HEK293 (cell line): ENCODE measurements around the gene DGCR2.
A peak's percentile ranks its signal among the peaks of the same experiment; 100 is the strongest.

Experiments used
- CTCF ChIA-PET: fragments of 350-600 bp; formaldehyde crosslinking; extraction: SDS; loops from one replicate; lab custom pipeline; 2021; ENCODE audit warnings: antibody characterized with exemption; lab: Yijun Ruan, JAX
- POLR2A ChIA-PET: fragments of 300-600 bp; formaldehyde crosslinking; extraction: SDS; loops from one replicate; lab custom pipeline; 2020; ENCODE audit warnings: antibody characterized with exemption, inconsistent platforms; lab: Yijun Ruan, JAX
- H3K27ac ChIP-seq: fragments of 200-500 bp; sonication (Bioruptor generic); 2 replicates; pipeline ENCODE4 v1.5.1; 2014; ENCODE audit warnings: low read depth, low read length, control low read depth, inconsistent platforms; ENCODE audit errors: extremely low read depth
- H3K36me3 ChIP-seq, 2 experiments: fragments of 200-500 bp in 1 of 2; sonication (Bioruptor generic) in 1 of 2; 1 replicate in 1 of 2; 2 replicates in 1 of 2; pipeline ENCODE4 v1.5.1; 2014 to 2017; ENCODE audit warnings: inconsistent platforms in 2 of 2, low read length in 2 of 2; ENCODE audit not compliant: control insufficient read depth in 2 of 2, insufficient read depth in 1 of 2
- H3K4me1 ChIP-seq: fragments of 200-500 bp; sonication (Bioruptor generic); 2 replicates; pipeline ENCODE4 v1.5.1; 2014; ENCODE audit warnings: mild to moderate bottlenecking, low read length, inconsistent platforms; ENCODE audit not compliant: control insufficient read depth, insufficient read depth
- H3K4me3 ChIP-seq: 2 replicates; pipeline ENCODE4 v1.5.1; 2011; ENCODE audit warnings: low read depth, mild to moderate bottlenecking, control low read depth, low read length, moderate library complexity
- H3K9me3 ChIP-seq: fragments of 200-500 bp; sonication (Bioruptor generic); 2 replicates; pipeline ENCODE4 v1.5.1; 2014; ENCODE audit warnings: low read depth, low read length, inconsistent platforms; ENCODE audit not compliant: control insufficient read depth, insufficient read depth
- GFI1B ChIP-seq: fragments of 450-650 bp; formaldehyde crosslinking; IDR thresholded peaks from 2 replicates; pipeline ENCODE4 v1.5.1; 2016; ENCODE audit warnings: missing biosample characterization, missing genetic modification characterization
- MEIS1 ChIP-seq: sonication (generic); formaldehyde crosslinking; IDR thresholded peaks from 2 replicates; pipeline ENCODE4 v1.8.1; 2022; ENCODE audit warnings: missing genetic modification reagents, mild to moderate bottlenecking, borderline replicate concordance
- SCRT2 ChIP-seq: fragments of 450-650 bp; formaldehyde crosslinking; IDR thresholded peaks from 2 replicates; pipeline ENCODE4 v1.5.1; 2016; ENCODE audit warnings: missing biosample characterization, missing genetic modification characterization
- WT1 ChIP-seq: fragments of 450-650 bp; formaldehyde crosslinking; IDR thresholded peaks from 2 replicates; pipeline ENCODE4 v1.5.1; 2016; ENCODE audit warnings: missing biosample characterization, missing genetic modification characterization
- ZBTB17 ChIP-seq: fragments of 450-650 bp; formaldehyde crosslinking; IDR thresholded peaks from 2 replicates; pipeline ENCODE4 v1.5.1; 2016; ENCODE audit warnings: missing biosample characterization, missing genetic modification characterization
- ZFP3 ChIP-seq: fragments of 450-650 bp; formaldehyde crosslinking; IDR thresholded peaks from 2 replicates; pipeline ENCODE4 v1.5.1; 2016; ENCODE audit warnings: low read depth, missing biosample characterization, missing genetic modification characterization
- ZNF157 ChIP-seq: fragments of 450-650 bp; formaldehyde crosslinking; IDR thresholded peaks from 2 replicates; pipeline ENCODE4 v1.5.1; 2016; ENCODE audit warnings: missing biosample characterization, missing genetic modification characterization
- ZNF423 ChIP-seq: fragments of 450-650 bp; formaldehyde crosslinking; IDR thresholded peaks from 2 replicates; pipeline ENCODE4 v1.5.1; 2016; ENCODE audit warnings: missing biosample characterization, missing genetic modification characterization
- ZNF473 ChIP-seq: fragments of 450-650 bp; formaldehyde crosslinking; IDR thresholded peaks from 2 replicates; pipeline ENCODE4 v1.5.1; 2017; ENCODE audit warnings: missing biosample characterization, missing genetic modification characterization
- ZNF510 ChIP-seq: fragments of 450-650 bp; formaldehyde crosslinking; IDR thresholded peaks from 2 replicates; pipeline ENCODE4 v1.5.1; 2018; ENCODE audit warnings: mild to moderate bottlenecking, missing genetic modification characterization, missing biosample characterization; ENCODE audit not compliant: insufficient replicate concordance
- ZNF514 ChIP-seq: fragments of 450-650 bp; formaldehyde crosslinking; IDR thresholded peaks from 2 replicates; pipeline ENCODE4 v1.5.1; 2016; ENCODE audit warnings: missing biosample characterization, missing genetic modification characterization
- ZNF560 ChIP-seq: fragments of 450-650 bp; formaldehyde crosslinking; IDR thresholded peaks from 2 replicates; pipeline ENCODE4 v1.5.1; 2017; ENCODE audit warnings: missing biosample characterization, missing genetic modification characterization, borderline replicate concordance
- ZNF585B ChIP-seq: fragments of 450-650 bp; formaldehyde crosslinking; IDR thresholded peaks from 2 replicates; pipeline ENCODE4 v1.5.1; 2016; ENCODE audit warnings: missing biosample characterization, missing genetic modification characterization
- ZNF623 ChIP-seq: fragments of 450-650 bp; formaldehyde crosslinking; IDR thresholded peaks from 2 replicates; pipeline ENCODE4 v1.5.1; 2016; ENCODE audit warnings: missing biosample characterization, missing genetic modification characterization
- ZNF626 ChIP-seq: fragments of 450-650 bp; sonication (Bioruptor Pico); formaldehyde crosslinking; IDR thresholded peaks from 2 replicates; pipeline ENCODE4 v1.5.1; 2018; ENCODE audit warnings: missing biosample characterization, missing genetic modification characterization, inconsistent platforms
- ZNF660 ChIP-seq: fragments of 450-650 bp; IDR thresholded peaks from 2 replicates; pipeline ENCODE4 v1.5.1; 2018; ENCODE audit warnings: missing biosample characterization, mild to moderate bottlenecking, missing genetic modification characterization
- ZSCAN30 ChIP-seq: fragments of 450-650 bp; IDR thresholded peaks from 2 replicates; pipeline ENCODE4 v1.5.1; 2018; ENCODE audit warnings: missing biosample characterization, mild to moderate bottlenecking, missing genetic modification characterization, moderate library complexity
- TF ChIP-seq, protein P1 (sequence below): fragments of 450-650 bp; IDR thresholded peaks from 2 replicates; pipeline ENCODE4 v1.5.1; 2018; ENCODE audit warnings: missing biosample characterization, mild to moderate bottlenecking, missing genetic modification characterization
- TF ChIP-seq, protein P2 (sequence below): fragments of 450-650 bp; formaldehyde crosslinking; IDR thresholded peaks from 2 replicates; pipeline ENCODE4 v1.5.1; 2017; ENCODE audit warnings: missing biosample characterization, missing genetic modification characterization
- TF ChIP-seq, protein P3 (sequence below): fragments of 450-650 bp; formaldehyde crosslinking; IDR thresholded peaks from 2 replicates; pipeline ENCODE4 v1.5.1; 2017; ENCODE audit warnings: missing biosample characterization, missing genetic modification characterization
- TF ChIP-seq, protein P4 (sequence below): fragments of 450-650 bp; formaldehyde crosslinking; IDR thresholded peaks from 2 replicates; pipeline ENCODE4 v1.5.1; 2016; ENCODE audit warnings: missing biosample characterization, missing genetic modification characterization

The DGCR2 gene

DNA sequence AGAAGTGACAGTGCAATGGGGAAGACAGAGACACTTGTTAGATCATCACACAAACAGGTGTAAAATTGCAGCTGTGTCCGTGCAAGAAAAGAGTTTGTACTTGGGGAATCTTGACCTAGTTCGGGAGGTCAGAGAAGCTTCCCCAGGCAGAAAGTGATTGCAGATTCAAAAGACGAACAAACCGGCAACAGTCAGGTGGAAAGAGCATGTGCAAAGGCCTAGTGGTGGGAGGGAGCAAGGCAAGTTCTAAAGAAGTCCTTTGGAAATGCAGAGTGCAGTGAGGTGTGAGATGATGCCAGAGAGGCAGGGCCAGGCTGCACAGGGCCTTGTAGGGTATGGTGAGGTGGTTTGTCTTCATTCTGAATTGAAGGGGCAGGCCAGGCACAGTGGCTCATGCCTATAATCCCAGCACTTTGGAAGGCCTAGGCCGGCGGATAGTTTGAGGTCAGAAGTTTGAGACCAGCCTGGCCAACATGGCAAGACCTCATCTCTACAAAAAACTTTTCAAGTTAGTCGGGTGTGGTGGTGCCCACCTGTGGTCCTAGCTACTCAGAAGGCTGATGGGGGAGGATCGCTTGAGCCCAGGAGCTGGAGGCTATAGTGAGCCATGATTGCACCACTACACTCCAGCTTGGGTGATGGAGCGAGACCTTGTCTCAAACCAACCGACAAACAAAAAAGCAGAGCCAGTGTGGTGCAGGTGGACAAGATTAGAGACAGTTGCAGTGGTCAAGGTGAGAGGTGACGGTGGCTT, 24.2 kb upstream of the DGCR2 start:
- Histone ChIP-seq H3K36me3 (peaks cover 8 to 14% of the 10 kb centered on the region in 2 experiments; a peak in 2 of 3 replicates), H3K4me1 (no peaks in the 10 kb centered on the region), H3K4me3 (no peak overlapping the region)
- POLR2A ChIA-PET = interaction anchor here (1.2 kb wide), 1 partner anchor 27 kb away, joined by 3 read pairs; no protein-coding TSS in a partner anchor
- TF ChIP-seq, protein P1, sequence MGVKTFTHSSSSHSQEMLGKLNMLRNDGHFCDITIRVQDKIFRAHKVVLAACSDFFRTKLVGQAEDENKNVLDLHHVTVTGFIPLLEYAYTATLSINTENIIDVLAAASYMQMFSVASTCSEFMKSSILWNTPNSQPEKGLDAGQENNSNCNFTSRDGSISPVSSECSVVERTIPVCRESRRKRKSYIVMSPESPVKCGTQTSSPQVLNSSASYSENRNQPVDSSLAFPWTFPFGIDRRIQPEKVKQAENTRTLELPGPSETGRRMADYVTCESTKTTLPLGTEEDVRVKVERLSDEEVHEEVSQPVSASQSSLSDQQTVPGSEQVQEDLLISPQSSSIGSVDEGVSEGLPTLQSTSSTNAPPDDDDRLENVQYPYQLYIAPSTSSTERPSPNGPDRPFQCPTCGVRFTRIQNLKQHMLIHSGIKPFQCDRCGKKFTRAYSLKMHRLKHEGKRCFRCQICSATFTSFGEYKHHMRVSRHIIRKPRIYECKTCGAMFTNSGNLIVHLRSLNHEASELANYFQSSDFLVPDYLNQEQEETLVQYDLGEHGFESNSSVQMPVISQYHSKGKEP (tag by site-specific recombination) = no peak
- TF ChIP-seq ZNF514 = no peak
- TF ChIP-seq, protein P2, sequence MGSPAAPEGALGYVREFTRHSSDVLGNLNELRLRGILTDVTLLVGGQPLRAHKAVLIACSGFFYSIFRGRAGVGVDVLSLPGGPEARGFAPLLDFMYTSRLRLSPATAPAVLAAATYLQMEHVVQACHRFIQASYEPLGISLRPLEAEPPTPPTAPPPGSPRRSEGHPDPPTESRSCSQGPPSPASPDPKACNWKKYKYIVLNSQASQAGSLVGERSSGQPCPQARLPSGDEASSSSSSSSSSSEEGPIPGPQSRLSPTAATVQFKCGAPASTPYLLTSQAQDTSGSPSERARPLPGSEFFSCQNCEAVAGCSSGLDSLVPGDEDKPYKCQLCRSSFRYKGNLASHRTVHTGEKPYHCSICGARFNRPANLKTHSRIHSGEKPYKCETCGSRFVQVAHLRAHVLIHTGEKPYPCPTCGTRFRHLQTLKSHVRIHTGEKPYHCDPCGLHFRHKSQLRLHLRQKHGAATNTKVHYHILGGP (tag by site-specific recombination) = no peak
- TF ChIP-seq ZNF560 (tag by site-specific recombination) = no peak
- no peak for TF ChIP-seq ZNF626 (tag by site-specific recombination)
- TF ChIP-seq ZNF473 (tag by site-specific recombination) = no peak
- TF ChIP-seq SCRT2 (tag by site-specific recombination) = peak; percentile 64
- peak; percentile 83 for TF ChIP-seq ZNF623 (tag by site-specific recombination)
- TF ChIP-seq WT1 (tag by site-specific recombination) = no peak
- TF ChIP-seq ZNF157 = no peak
- TF ChIP-seq, protein P3, sequence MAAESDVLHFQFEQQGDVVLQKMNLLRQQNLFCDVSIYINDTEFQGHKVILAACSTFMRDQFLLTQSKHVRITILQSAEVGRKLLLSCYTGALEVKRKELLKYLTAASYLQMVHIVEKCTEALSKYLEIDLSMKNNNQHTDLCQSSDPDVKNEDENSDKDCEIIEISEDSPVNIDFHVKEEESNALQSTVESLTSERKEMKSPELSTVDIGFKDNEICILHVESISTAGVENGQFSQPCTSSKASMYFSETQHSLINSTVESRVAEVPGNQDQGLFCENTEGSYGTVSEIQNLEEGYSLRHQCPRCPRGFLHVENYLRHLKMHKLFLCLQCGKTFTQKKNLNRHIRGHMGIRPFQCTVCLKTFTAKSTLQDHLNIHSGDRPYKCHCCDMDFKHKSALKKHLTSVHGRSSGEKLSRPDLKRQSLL (tag by site-specific recombination) = peak; percentile 32; the same call in 1 of the 2 replicates
- TF ChIP-seq ZNF423 (tag by site-specific recombination) = no peak
- TF ChIP-seq ZBTB17 (tag by site-specific recombination) = peak; percentile 86
- TF ChIP-seq MEIS1 (CRISPR knock-in tag) = no peak
- TF ChIP-seq ZNF510 (tag by site-specific recombination) = no peak
- no peak for TF ChIP-seq GFI1B (tag by site-specific recombination)
- no peak for TF ChIP-seq ZNF585B (tag by site-specific recombination)
- TF ChIP-seq ZFP3 = no peak
- TF ChIP-seq, protein P4, sequence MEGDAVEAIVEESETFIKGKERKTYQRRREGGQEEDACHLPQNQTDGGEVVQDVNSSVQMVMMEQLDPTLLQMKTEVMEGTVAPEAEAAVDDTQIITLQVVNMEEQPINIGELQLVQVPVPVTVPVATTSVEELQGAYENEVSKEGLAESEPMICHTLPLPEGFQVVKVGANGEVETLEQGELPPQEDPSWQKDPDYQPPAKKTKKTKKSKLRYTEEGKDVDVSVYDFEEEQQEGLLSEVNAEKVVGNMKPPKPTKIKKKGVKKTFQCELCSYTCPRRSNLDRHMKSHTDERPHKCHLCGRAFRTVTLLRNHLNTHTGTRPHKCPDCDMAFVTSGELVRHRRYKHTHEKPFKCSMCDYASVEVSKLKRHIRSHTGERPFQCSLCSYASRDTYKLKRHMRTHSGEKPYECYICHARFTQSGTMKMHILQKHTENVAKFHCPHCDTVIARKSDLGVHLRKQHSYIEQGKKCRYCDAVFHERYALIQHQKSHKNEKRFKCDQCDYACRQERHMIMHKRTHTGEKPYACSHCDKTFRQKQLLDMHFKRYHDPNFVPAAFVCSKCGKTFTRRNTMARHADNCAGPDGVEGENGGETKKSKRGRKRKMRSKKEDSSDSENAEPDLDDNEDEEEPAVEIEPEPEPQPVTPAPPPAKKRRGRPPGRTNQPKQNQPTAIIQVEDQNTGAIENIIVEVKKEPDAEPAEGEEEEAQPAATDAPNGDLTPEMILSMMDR = 0 out of 2 replicates have a peak, but pooled peaks have one; percentile 8
- no peak for TF ChIP-seq ZNF660
- TF ChIP-seq ZSCAN30 (tag by site-specific recombination) = no peak
- TF ChIP-seq, all 188 proteins: peak for 5
- CTCF ChIA-PET = interaction anchor here (1.2 to 3.1 kb wide), 4 partner anchors 8 to 483 kb away, joined by 3 to 27 read pairs (median 15); no protein-coding TSS in a partner anchor
- H3K9me3 ChIP-seq = no peaks in the 10 kb centered on the region
- no peak overlapping the region for H3K27ac ChIP-seq
